ENCODE data around the gene TRNP1. TPM values are rescaled to one million over a fixed set of nuclear protein-coding genes. Genes with fewer than 3 reads are reported as not detected.

The TRNP1 gene
- total RNA-seq, 1 donor from 2014 or later: 19.2 TPM

GRCh38 chr1:27021354-27022031, 28.0 kb downstream of the TRNP1 start:
- no peaks in the 10 kb centered on the region for H3K79me2 ChIP-seq (ENCODE audit: insufficient read depth, low read length)
- no peaks in the 10 kb centered on the region for H3K36me3 ChIP-seq (ENCODE audit: insufficient read depth, low read length)
- no peaks in the 10 kb centered on the region for H3K27me3 ChIP-seq (ENCODE audit: insufficient read depth, low read length)
- Mint-ChIP-seq H3K4me3 (ENCODE audit: unreplicated experiment) (no peak overlapping the region), H3K27ac (ENCODE audit: unreplicated experiment) (no peak overlapping the region), H3K27me3 (ENCODE audit: low read depth, unreplicated experiment) (no peaks in the 10 kb centered on the region), H3K9me3 (ENCODE audit: unreplicated experiment) (no peaks in the 10 kb centered on the region), H3K36me3 (ENCODE audit: low read depth, unreplicated experiment) (no peaks in the 10 kb centered on the region), H3K4me1 (ENCODE audit: low read depth, unreplicated experiment) (peaks cover 7% of the 10 kb centered on the region)
- peaks cover 9% of the 10 kb centered on the region for H3K4me1 ChIP-seq (ENCODE audit: insufficient read depth, low read length)
- H3K27ac ChIP-seq (ENCODE audit: low read depth, low read length): no peak overlapping the region
- FAIRE-seq (peak; percentile 71), DNase-seq (ENCODE audit: low read depth) (peak; percentile 44)
- no peaks in the 10 kb centered on the region for H4K20me1 ChIP-seq (ENCODE audit: insufficient read depth, low read length)
- TF ChIP-seq, protein P1, sequence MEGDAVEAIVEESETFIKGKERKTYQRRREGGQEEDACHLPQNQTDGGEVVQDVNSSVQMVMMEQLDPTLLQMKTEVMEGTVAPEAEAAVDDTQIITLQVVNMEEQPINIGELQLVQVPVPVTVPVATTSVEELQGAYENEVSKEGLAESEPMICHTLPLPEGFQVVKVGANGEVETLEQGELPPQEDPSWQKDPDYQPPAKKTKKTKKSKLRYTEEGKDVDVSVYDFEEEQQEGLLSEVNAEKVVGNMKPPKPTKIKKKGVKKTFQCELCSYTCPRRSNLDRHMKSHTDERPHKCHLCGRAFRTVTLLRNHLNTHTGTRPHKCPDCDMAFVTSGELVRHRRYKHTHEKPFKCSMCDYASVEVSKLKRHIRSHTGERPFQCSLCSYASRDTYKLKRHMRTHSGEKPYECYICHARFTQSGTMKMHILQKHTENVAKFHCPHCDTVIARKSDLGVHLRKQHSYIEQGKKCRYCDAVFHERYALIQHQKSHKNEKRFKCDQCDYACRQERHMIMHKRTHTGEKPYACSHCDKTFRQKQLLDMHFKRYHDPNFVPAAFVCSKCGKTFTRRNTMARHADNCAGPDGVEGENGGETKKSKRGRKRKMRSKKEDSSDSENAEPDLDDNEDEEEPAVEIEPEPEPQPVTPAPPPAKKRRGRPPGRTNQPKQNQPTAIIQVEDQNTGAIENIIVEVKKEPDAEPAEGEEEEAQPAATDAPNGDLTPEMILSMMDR (IDR thresholded peaks at IDR 0.05; ENCODE audit: insufficient read depth, low read depth, low read length): no peak
- H3K9me3 ChIP-seq (ENCODE audit: insufficient read depth, low read depth, low read length): no peaks in the 10 kb centered on the region
- H2AFZ ChIP-seq (ENCODE audit: low read depth, low read length): peak overlapping the region; percentile 30
- peak overlapping the region; percentile 47 for H3K4me2 ChIP-seq (ENCODE audit: low read length)
- H3K4me3 ChIP-seq (ENCODE audit: insufficient read depth, low read depth, low read length): no peak overlapping the region
- H3K9ac ChIP-seq (ENCODE audit: low read length): no peak overlapping the region

DNA sequence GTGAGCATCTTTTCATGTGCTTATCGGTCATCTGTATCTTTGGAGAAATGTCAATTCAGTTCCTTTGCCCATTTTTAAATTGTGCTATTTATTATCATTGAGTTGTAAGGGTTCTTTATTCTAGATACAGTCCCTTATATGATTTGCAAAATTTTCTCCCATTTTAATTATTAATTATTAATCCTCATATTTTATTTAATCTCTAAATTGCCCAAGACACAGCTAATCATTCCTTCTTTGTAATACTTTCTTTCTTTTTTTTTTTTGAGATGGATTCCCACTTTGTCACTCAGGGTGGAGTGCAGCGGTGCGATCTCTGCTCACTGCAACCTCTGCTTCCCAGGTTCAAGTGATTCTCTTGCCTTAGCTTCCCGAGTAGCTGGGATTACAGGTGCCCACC, 32.2 kb downstream of the TRNP1 start:
- DNase-seq (ENCODE audit: low read depth) (no peak), FAIRE-seq (no peak)
- no peaks in the 10 kb centered on the region for H3K79me2 ChIP-seq (ENCODE audit: insufficient read depth, low read length)
- H3K4me1 ChIP-seq (ENCODE audit: insufficient read depth, low read length): peaks cover 13% of the 10 kb centered on the region
- H3K27me3 Mint-ChIP-seq (ENCODE audit: low read depth, unreplicated experiment): peaks cover 2% of the 10 kb centered on the region
- no peak overlapping the region for H3K27ac Mint-ChIP-seq (ENCODE audit: unreplicated experiment)
- no peaks in the 10 kb centered on the region for H3K36me3 Mint-ChIP-seq (ENCODE audit: low read depth, unreplicated experiment)
- no peaks in the 10 kb centered on the region for H3K9me3 Mint-ChIP-seq (ENCODE audit: unreplicated experiment)
- H3K9ac ChIP-seq (ENCODE audit: low read length): no peak overlapping the region
- no peak overlapping the region for H3K4me3 ChIP-seq (ENCODE audit: insufficient read depth, low read depth, low read length)
- H4K20me1 ChIP-seq (ENCODE audit: insufficient read depth, low read length): no peaks in the 10 kb centered on the region
- no peak overlapping the region for H2AFZ ChIP-seq (ENCODE audit: low read depth, low read length)
- no peak overlapping the region for H3K27ac ChIP-seq (ENCODE audit: low read depth, low read length)
- peaks cover 16% of the 10 kb centered on the region for H3K4me1 Mint-ChIP-seq (ENCODE audit: low read depth, unreplicated experiment)
- no peaks in the 10 kb centered on the region for H3K9me3 ChIP-seq (ENCODE audit: insufficient read depth, low read depth, low read length)
- no peak overlapping the region for H3K4me3 Mint-ChIP-seq (ENCODE audit: unreplicated experiment)
- H3K27me3 ChIP-seq (ENCODE audit: insufficient read depth, low read length): no peaks in the 10 kb centered on the region
- no peaks in the 10 kb centered on the region for H3K36me3 ChIP-seq (ENCODE audit: insufficient read depth, low read length)
- no peak overlapping the region for H3K4me2 ChIP-seq (ENCODE audit: low read length)
- TF ChIP-seq, protein P1 (IDR thresholded peaks at IDR 0.05; ENCODE audit: insufficient read depth, low read depth, low read length): no peak
- no peak for TF ChIP-seq EZH2 (IDR thresholded peaks at IDR 0.05; ENCODE audit: insufficient read depth, low read length)

All from astrocyte (in vitro differentiated cells and primary cell).